GM21381 (cell line): ENCODE data around the gene USP9Y.

Source experiments
- ATAC-seq: cut with Tn5 transposase; IDR thresholded peaks from one replicate; pipeline ENCODE4 v1.9.1; 2021; ENCODE audit warnings: mild to moderate bottlenecking, moderate library complexity; ENCODE audit not compliant: unreplicated experiment

The USP9Y gene

GRCh38 chrY:12752856-12753255, 51.8 kb downstream of the USP9Y start:
- no peak for ATAC-seq

GRCh38 chrY:12756021-12756420, 55.0 kb downstream of the USP9Y start:
- ATAC-seq: no peak

- ATAC-seq: no peak
These were observed 64.9 kb downstream of the USP9Y start for GRCh38 chrY:12765976-12766375.

DNA sequence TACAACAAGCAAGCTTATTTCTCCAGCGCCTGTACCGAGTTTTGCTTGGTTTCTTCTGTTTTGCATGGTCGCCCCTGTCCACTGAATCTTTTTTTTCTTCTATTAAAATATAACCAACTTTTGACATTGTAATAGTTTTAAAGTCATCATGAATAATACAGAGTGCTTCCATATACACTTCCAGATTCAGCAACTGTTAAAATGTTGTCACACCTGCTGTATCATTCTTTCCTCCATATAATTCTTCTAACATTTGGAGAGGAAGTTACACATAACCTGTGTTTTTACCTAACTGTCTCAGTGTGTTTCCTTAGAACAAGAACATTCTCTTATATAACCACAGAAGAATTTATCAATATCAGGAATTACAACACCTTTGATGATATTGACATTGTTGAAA, 83.5 kb downstream of the USP9Y start:
- ATAC-seq: no peak

- ATAC-seq: no peak
These were observed 93.0 kb downstream of the USP9Y start for GRCh38 chrY:12793999-12794398.

GRCh38 chrY:12808046-12808445, 107.0 kb downstream of the USP9Y start:
- no peak for ATAC-seq

DNA sequence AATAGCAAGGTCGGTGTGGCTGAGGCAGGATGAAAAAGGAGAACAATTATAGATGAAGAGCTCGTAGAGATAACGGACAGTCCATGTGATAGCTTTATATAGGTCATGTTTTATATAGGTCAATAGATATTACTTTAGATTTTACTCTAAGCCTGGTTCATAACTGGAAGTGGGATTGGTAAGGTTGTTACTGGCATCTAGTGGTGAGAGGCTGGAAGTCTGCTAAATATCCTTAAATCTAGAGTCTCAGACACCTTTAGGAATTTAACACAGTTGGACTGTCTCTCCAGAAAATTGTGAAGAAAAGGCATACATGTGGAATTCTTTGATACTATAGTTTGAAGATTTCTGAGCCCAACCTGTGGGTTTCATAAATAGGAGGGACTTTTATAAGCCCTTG, 108.0 kb downstream of the USP9Y start:
- no peak for ATAC-seq

GRCh38 chrY:12823408-12823807, 122.4 kb downstream of the USP9Y start:
- ATAC-seq: no peak

DNA sequence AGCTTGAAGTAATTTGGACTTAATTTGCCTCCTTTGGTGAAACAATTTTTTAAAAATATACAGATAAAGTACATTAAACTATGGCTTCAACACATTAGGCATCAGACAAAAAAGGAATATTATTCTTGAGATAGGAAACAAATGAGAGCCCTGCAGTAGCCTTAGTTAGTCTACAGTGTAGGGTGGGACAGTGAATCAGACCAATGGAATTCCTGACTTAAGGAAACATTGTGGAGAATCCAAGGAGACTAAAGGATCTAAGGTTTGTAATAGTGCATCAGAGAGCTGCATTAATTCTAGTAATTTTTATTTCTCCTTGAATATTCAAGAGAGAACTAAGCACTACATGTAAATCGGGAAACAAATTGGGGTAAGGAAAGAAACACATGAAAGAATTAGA, 125.8 kb downstream of the USP9Y start:
- no peak for ATAC-seq

GRCh38 chrY:12833284-12833683, 132.3 kb downstream of the USP9Y start:
- ATAC-seq: no peak

DNA sequence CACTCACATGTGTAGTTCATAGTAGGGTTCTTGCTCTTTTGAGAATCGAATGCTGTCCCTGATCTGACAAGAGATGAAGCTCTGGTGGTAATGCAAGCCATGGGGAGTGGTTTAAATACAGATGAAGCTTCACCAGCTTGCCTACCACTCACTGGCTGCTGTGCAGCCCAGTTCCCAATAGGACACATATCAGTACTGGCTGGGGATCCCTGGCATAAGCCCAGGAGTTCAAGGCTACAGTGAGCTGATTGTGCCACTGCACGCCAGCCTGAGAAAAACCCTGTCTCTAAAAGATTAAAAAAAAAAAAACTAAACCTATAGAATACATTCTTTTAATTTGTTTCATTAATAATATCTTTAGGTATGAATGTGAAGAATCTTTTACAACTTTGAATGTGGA, 136.5 kb downstream of the USP9Y start:
- no peak for ATAC-seq

DNA sequence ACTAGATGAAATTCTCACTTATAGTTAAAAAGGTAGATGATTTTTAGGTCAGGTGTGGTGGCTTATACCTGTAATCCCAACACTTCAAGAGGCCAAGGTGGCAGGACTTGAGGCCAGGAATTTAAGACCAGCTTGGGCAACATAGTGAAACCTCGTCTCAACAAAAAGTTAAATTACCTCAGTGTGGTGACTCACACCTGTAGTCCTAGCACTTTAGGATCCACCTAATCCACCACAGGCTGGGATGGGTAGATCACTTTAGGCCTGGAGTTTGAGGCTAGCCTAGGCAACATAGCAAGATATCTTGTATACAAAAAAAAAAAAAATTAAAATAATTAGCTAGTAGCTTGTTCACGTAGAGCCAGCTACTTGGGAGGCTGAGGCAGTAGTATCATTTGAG, 140.3 kb downstream of the USP9Y start:
- no peak for ATAC-seq

- no peak for ATAC-seq
These were observed 145.8 kb downstream of the USP9Y start for GRCh38 chrY:12846793-12847192.

GRCh38 chrY:12855791-12856275, 154.8 kb downstream of the USP9Y start:
- no peak for ATAC-seq

DNA sequence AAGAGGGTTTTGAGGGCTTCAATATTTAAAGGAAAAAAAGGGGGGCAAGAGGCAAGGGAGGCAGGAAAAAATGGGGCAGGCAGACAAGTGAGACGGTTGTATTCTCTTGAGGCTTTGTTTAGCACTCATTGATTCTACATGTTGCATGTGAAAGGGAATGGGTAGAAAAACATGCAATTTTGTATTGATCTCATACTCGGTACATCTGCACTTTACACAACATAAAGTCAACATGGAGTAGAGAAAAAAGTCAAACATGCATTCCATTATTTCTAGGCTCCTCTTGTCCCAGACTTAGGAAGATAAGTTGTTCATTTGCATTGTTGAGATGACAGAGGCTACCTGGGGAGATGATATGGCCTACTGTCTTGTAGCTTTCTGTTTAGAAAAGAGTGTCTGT, 166.9 kb downstream of the USP9Y start:
- ATAC-seq: no peak

DNA sequence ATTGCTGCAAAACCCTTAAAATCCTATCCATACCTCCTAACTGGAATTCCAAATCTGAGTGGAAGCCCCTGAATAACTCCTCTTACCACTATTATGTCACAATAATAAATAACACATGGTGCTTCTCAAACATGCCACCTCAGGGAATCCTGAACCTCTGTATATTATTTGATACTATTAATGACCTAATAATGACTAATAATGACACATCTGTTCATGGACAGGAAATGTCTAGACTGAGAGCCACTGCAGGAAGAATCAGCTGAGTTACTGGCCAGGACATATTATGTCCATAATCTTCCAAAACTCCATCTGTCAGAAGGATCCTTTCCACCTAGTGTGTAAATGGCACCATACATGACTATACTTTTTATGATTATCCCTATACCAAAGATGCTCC, 195.9 kb downstream of the USP9Y start:
- ATAC-seq: no peak

DNA sequence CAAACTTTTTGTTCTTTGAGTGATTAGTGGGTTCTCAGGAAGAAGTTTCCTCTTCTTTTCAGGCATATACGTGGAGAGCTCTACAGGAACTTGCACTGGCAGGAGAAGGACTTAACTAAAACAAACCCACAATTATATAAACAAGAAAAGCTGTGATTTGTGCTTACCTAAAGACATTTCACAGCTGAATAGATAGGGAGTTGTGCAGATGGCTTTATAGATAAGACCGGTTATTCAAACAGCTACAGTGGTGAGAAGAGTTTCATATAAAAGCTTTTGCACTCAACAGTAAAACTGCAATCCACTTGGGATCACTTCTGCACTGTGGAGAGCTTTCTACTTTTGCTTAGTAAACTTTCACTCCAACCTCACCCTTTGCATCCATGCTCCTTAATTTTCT, 197.6 kb downstream of the USP9Y start:
- ATAC-seq: no peak

DNA sequence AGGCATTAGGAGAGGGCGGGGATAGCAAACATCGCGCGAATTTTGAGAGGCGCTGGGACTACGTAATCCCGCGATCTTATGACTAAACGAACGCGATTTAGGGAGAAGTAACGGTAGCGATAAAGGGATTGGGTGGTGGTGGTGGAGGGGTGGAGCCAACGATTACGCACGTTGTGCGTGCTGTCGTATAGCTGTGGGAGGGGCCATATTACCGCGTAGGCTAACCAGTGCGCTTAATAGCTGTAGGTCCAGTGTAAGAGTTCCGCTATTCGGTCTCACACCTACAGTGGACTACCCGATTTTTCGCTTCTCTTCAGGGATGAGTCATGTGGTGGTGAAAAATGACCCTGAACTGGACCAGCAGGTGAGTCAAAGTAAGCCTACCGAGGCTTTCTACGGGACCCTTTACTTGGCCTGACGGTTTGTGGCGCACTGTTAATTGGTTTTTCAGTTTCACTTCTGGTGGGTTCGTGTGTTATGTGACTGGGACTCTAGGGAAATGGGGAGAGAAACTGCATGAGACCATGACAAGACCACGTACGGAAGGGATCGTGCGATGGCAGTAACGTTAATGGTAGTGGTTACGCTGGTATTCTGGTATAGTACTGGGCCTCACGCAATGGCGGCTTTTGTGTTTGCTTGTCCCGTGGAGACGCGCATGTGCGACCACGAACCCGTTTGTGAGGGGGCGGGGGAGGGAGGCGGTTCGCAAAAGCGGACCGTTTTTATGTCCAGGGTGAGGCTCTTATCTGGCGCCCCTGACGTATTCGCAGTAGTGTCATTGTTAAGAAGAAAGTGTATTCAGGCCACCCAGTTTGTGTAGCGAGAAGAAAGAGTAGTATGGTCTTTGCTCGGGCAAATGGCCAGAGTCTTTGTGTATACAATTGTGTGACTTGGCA, 203.8 kb downstream of the USP9Y start, which contains the start of gene DDX3Y:
DDX3Y (plus strand) TSS at position 251 of the 899 bp plus-strand sequence; CDS start at position 320, 69 bp downstream.
- ATAC-seq: peak; percentile 87

DNA sequence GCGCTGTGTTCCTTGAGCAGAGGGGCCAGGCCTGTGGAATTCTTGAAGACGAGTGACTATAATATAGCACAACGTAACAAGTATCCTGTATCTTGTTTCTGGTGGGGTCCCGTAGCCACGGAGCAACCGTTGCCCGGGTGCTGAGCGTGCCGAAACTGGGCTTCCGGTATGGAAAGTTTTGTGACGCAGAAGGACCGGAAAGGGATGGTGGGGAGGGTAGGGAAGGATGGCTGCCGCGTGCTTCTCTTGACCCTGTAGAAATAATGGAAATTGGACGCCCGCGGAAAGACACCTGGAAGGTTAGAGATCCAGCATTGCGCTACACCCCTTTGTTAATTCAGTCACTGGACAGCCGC, 204.5 kb downstream of the USP9Y start:
- peak; percentile 35 for ATAC-seq

DNA sequence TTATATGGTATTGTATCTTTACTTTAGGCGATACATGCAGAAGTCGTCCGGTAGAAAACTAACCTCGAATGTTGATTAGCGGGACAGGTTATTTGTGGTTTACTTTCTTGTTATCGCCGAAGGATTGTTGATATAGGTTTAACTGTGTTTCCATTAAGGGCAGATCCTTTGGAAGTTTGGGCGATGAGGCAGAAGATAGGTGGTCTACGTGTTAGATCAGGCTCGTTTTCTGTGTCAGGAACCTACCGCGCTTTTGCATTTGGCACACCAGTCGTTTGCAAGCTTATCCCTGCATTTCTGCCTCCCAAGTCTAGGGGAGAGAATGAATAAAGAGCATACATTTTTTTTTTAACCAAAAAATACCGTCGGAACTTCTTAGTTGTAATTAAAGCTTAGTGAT, 204.9 kb downstream of the USP9Y start:
- no peak for ATAC-seq
